C4-2B (cell line): ENCODE measurements around the gene MAP1LC3B.

Experiments
- CTCF ChIP-seq: fragments of 450-650 bp; conservative IDR thresholded peaks from 2 replicates; pipeline ENCODE4 v1.5.1; 2017; ENCODE audit warnings: mild to moderate bottlenecking
- ZFX ChIP-seq: fragments of 450-650 bp; IDR thresholded peaks from 2 replicates; pipeline ENCODE4 v1.6.1; 2017

GRCh38 chr16:87446479-87446878 is 54.3 kb downstream of the MAP1LC3B start:
- TF ChIP-seq CTCF (no peak), ZFX (no peak)
